ENCODE data around the gene CAMTA1.

Gene CAMTA1

GRCh38 chr1:7086106-7086505 is 300.9 kb downstream of the CAMTA1 start:
- no peak for TF ChIP-seq CTCF (IDR thresholded peaks at IDR 0.05; ENCODE audit: insufficient read depth, low read depth, low read length, missing control alignments)
- no peak for DNase-seq (ENCODE audit: low read depth)
- H3K4me3 ChIP-seq (ENCODE audit: low read depth, low read length), result no peak overlapping the region

GRCh38 chr1:7087888-7088287 is 302.6 kb downstream of the CAMTA1 start:
- no peak overlapping the region for H3K4me3 ChIP-seq (ENCODE audit: low read depth, low read length)
- DNase-seq (ENCODE audit: low read depth), result no peak
- no peak for TF ChIP-seq CTCF (IDR thresholded peaks at IDR 0.05; ENCODE audit: insufficient read depth, low read depth, low read length, missing control alignments)

GRCh38 chr1:7089497-7089896 is 304.2 kb downstream of the CAMTA1 start:
- TF ChIP-seq CTCF (IDR thresholded peaks at IDR 0.05; ENCODE audit: insufficient read depth, low read depth, low read length, missing control alignments), result no peak
- no peak overlapping the region for H3K4me3 ChIP-seq (ENCODE audit: low read depth, low read length)
- DNase-seq (ENCODE audit: low read depth), result no peak

- no peak for DNase-seq (ENCODE audit: low read depth)
- no peak for TF ChIP-seq CTCF (IDR thresholded peaks at IDR 0.05; ENCODE audit: insufficient read depth, low read depth, low read length, missing control alignments)
- no peak overlapping the region for H3K4me3 ChIP-seq (ENCODE audit: low read depth, low read length)
These were observed 308.0 kb downstream of the CAMTA1 start for GRCh38 chr1:7093297-7093696.

GRCh38 chr1:7094086-7094485 is 308.8 kb downstream of the CAMTA1 start:
- no peak overlapping the region for H3K4me3 ChIP-seq (ENCODE audit: low read depth, low read length)
- DNase-seq (ENCODE audit: low read depth), result no peak
- TF ChIP-seq CTCF (IDR thresholded peaks at IDR 0.05; ENCODE audit: insufficient read depth, low read depth, low read length, missing control alignments), result no peak

GRCh38 chr1:7094509-7094908 is 309.3 kb downstream of the CAMTA1 start:
- DNase-seq (ENCODE audit: low read depth), result no peak
- H3K4me3 ChIP-seq (ENCODE audit: low read depth, low read length), result no peak overlapping the region
- TF ChIP-seq CTCF (IDR thresholded peaks at IDR 0.05; ENCODE audit: insufficient read depth, low read depth, low read length, missing control alignments), result no peak

- H3K4me3 ChIP-seq (ENCODE audit: low read depth, low read length), result no peak overlapping the region
- TF ChIP-seq CTCF (IDR thresholded peaks at IDR 0.05; ENCODE audit: insufficient read depth, low read depth, low read length, missing control alignments), result no peak
- DNase-seq (ENCODE audit: low read depth), result no peak
These were observed 310.2 kb downstream of the CAMTA1 start for GRCh38 chr1:7095343-7095964.

Data from GM12865 (cell line).